A549 (cell line): ENCODE measurements around the gene PITPNC1. TPM values are rescaled to one million over a fixed set of nuclear protein-coding genes. Genes with fewer than 3 reads are reported as not detected.

ENCODE experiments used
- ATAC-seq, 2 experiments: fragments of 200-7000 bp in 1 of 2; fragments of >200 bp in 1 of 2; cut with Nextera tagmentation in 1 of 2; cut with Tn5 transposase in 1 of 2; 3 replicates each; pipeline versions ENCODE4 v1.8.0 to v1.9.1; 2018 to 2020; ENCODE audit warnings: mild to moderate bottlenecking in 1 of 2, moderate library complexity in 1 of 2
- CTCF ChIA-PET: fragments of 300-600 bp; sonication (Branson Sonifier 250); formaldehyde crosslinking; extraction: SDS; loops from one replicate; lab custom pipeline; 2021; ENCODE audit warnings: antibody characterized with exemption, inconsistent platforms; lab: Yijun Ruan, JAX
- POLR2A ChIA-PET: fragments of 350-600 bp; formaldehyde crosslinking; extraction: SDS; loops from one replicate; lab custom pipeline; 2021; ENCODE audit warnings: antibody characterized with exemption, inconsistent platforms; lab: Yijun Ruan, JAX
- DNase-seq, 2 experiments: peaks; one replicate each; pipeline versions ENCODE4 v3.0.0 to v3.0.0-alpha.2; 2011 to 2016; ENCODE audit warnings: low read depth in 1 of 2, low spot score in 1 of 2
- FAIRE-seq: peaks from 2 replicates; lab custom pipeline; 2011; peaks lifted over from hg19 to GRCh38; lab: Jason Lieb, UNC
- H3K27ac ChIP-seq, 2 experiments: fragments of >200 bp; sonication (Bioruptor Twin); formaldehyde crosslinking; 3 replicates each; pipeline ENCODE4 v1.5.1; 2016 to 2017
- H3K4me1 ChIP-seq: fragments of >200 bp; sonication (Bioruptor Twin); formaldehyde crosslinking; 3 replicates; pipeline ENCODE4 v1.6.1; 2016
- H3K4me2 ChIP-seq: fragments of >200 bp; sonication (Bioruptor Twin); formaldehyde crosslinking; 3 replicates; pipeline ENCODE4 v1.6.1; 2016
- H3K4me3 ChIP-seq: fragments of >200 bp; sonication (Bioruptor Twin); formaldehyde crosslinking; 3 replicates; pipeline ENCODE4 v1.5.1; 2016
- H3K9me3 ChIP-seq: fragments of >200 bp; sonication (Bioruptor Twin); formaldehyde crosslinking; 3 replicates; pipeline ENCODE4 v1.6.1; 2016
- BHLHE40 ChIP-seq: IDR thresholded peaks from 2 replicates; pipeline ENCODE4 v1.6.1; 2012; ENCODE audit warnings: low read depth, low read length, inconsistent platforms
- CBX8 ChIP-seq: fragments of 200-600 bp; sonication (generic); IDR thresholded peaks from 2 replicates; pipeline ENCODE4 v1.6.1; 2016
- CEBPB ChIP-seq, 2 experiments: fragments of >200 bp in 1 of 2; sonication (Bioruptor Twin) in 1 of 2; formaldehyde crosslinking in 1 of 2; IDR thresholded peaks; 2 replicates each; pipeline ENCODE4 v1.6.1; 2012 to 2016
- CHD4 ChIP-seq: fragments of 200-600 bp; sonication (generic); IDR thresholded peaks from 2 replicates; pipeline ENCODE4 v1.6.1; 2016; ENCODE audit warnings: antibody characterized with exemption, mild to moderate bottlenecking, borderline replicate concordance
- EHF ChIP-seq: fragments of 250-450 bp; sonication (Bioruptor Pico); IDR thresholded peaks from 2 replicates; pipeline ENCODE4 v1.5.0; 2020; ENCODE audit warnings: mild to moderate bottlenecking
- ESRRA ChIP-seq: fragments of 150-350 bp; IDR thresholded peaks from 2 replicates; pipeline ENCODE4 v1.6.1; 2014; ENCODE audit warnings: mild to moderate bottlenecking, low read length, borderline replicate concordance
- JUN ChIP-seq, 2 experiments: fragments of >200 bp; sonication (Bioruptor Twin); formaldehyde crosslinking; IDR thresholded peaks; 2 replicates in 1 of 2; 3 replicates in 1 of 2; pipeline ENCODE4 v1.6.1; 2016 to 2017
- JUNB ChIP-seq: fragments of >200 bp; sonication (Bioruptor Twin); formaldehyde crosslinking; IDR thresholded peaks from 2 replicates; pipeline ENCODE4 v1.6.1; 2016
- KDM5A ChIP-seq: fragments of 200-600 bp; sonication (generic); IDR thresholded peaks from 2 replicates; pipeline ENCODE4 v1.6.1; 2016; ENCODE audit warnings: antibody characterized with exemption, mild to moderate bottlenecking
- MYC ChIP-seq: IDR thresholded peaks from 2 replicates; pipeline ENCODE4 v1.6.1; 2012; ENCODE audit warnings: mild to moderate bottlenecking, inconsistent platforms, low read length, improper control_type of control experiment, borderline replicate concordance
- NFE2L2 ChIP-seq: fragments of 150-350 bp; conservative IDR thresholded peaks from 2 replicates; pipeline ENCODE4 v1.6.1; 2014; ENCODE audit warnings: low read length
- POLR2A ChIP-seq: IDR thresholded peaks from 2 replicates; pipeline ENCODE4 v1.6.1; 2012; ENCODE audit warnings: mild to moderate bottlenecking, low read length
- RAD21 ChIP-seq, 2 experiments: fragments of >200 bp in 1 of 2; sonication (Bioruptor Twin) in 1 of 2; formaldehyde crosslinking in 1 of 2; IDR thresholded peaks in 1 of 2; conservative IDR thresholded peaks in 1 of 2; 2 replicates in 1 of 2; 3 replicates in 1 of 2; pipeline ENCODE4 v1.6.1; 2012 to 2018; ENCODE audit warnings: inconsistent platforms in 1 of 2
- RCOR1 ChIP-seq: fragments of 150-350 bp; IDR thresholded peaks from 2 replicates; pipeline ENCODE4 v1.6.1; 2014; ENCODE audit warnings: antibody characterized with exemption, low read length, low read depth
- SREBF2 ChIP-seq: fragments of 450-650 bp; IDR thresholded peaks from 2 replicates; pipeline ENCODE4 v1.6.1; 2014; ENCODE audit warnings: mild to moderate bottlenecking, moderate library complexity
- USF2 ChIP-seq: fragments of 450-650 bp; IDR thresholded peaks from 2 replicates; pipeline ENCODE4 v1.6.1; 2014; ENCODE audit warnings: antibody characterized with exemption
- ZC3H11A ChIP-seq: fragments of 450-650 bp; IDR thresholded peaks from 2 replicates; pipeline ENCODE4 v1.6.1; 2014; ENCODE audit warnings: antibody characterized with exemption, mild to moderate bottlenecking
- ZNF302 ChIP-seq: fragments of 250-450 bp; sonication (Bioruptor Pico); IDR thresholded peaks from 2 replicates; pipeline ENCODE4 v1.9.0; 2021; ENCODE audit warnings: inconsistent platforms, mild to moderate bottlenecking, moderate library complexity
- ZSCAN20 ChIP-seq: fragments of 250-450 bp; sonication (Bioruptor Pico); IDR thresholded peaks from 2 replicates; pipeline ENCODE4 v1.8.0; 2022; ENCODE audit warnings: mild to moderate bottlenecking, moderate library complexity
- WGBS: methylation state at CpG from one replicate; pipeline ENCODE4 v1.1.6; 2017; ENCODE audit errors: missing lambda C conversion rate; 5-methylcytosine and 5-hydroxymethylcytosine counted together
- polyA plus RNA-seq, 4 experiments: library from polyadenylated mRNA; depleted of rRNA in 3 of 4; stranded (reverse); fragments of >200 nt; fragmentation: RNase III in 1 of 4; extraction: RNeasy Plus Mini Kit Qiagen cat#74134 plus additional on column Dnase treatment in 1 of 4; gene quantifications; 2 replicates in 3 of 4; 3 replicates in 1 of 4; pipeline ENCODE4 v1.2.3, GENCODE V29; 2011 to 2017

The PITPNC1 gene
- polyA plus RNA-seq, 2 of the 4 experiments (the other 2 are of a cell fraction): 3.7 to 11.2 TPM

GRCh38 chr17:67548693-67549092, 171.6 kb downstream of the PITPNC1 start (continued):
- TF ChIP-seq ZSCAN20 (CRISPR knock-in tag): no peak
- TF ChIP-seq, all 56 proteins: peak for 0

- FAIRE-seq: no peak
- H3K4me1 ChIP-seq: 0 out of 3 replicates have a peak, but pooled peaks cover 3% of the 10 kb centered on the region
- 89% methylated on average over 9 of the region's 9 CpGs for WGBS
- ATAC-seq: no peak
- ChIA-PET POLR2A (no interaction called here), CTCF (interaction anchor here (0.7 to 2.1 kb wide), 5 partner anchors 10 to 175 kb away, joined by 3 to 8 read pairs (median 3); no protein-coding TSS in a partner anchor)
- no peak for TF ChIP-seq NFE2L2
- TF ChIP-seq MYC: no peak
- TF ChIP-seq RCOR1: no peak
- no peak for TF ChIP-seq ZSCAN20 (CRISPR knock-in tag)
- TF ChIP-seq CHD4: no peak
- no peak for TF ChIP-seq ESRRA
- TF ChIP-seq ZNF302 (CRISPR knock-in tag): no peak
- TF ChIP-seq ZC3H11A: no peak
- no peak for TF ChIP-seq BHLHE40
- no peak for TF ChIP-seq EHF (CRISPR knock-in tag)
- no peak for DNase-seq
- no peak overlapping the region for H3K4me3 ChIP-seq
- H3K4me2 ChIP-seq: no peak overlapping the region
- no peaks in the 10 kb centered on the region for H3K9me3 ChIP-seq
- no peak overlapping the region for H3K27ac ChIP-seq
Observed at GRCh38 chr17:67549820-67550219, 172.7 kb downstream of the PITPNC1 start.

GRCh38 chr17:67554634-67555033, 177.6 kb downstream of the PITPNC1 start:
- 76% methylated on average over 6 of the region's 6 CpGs for WGBS
- no peak for FAIRE-seq
- POLR2A ChIA-PET: no interaction called here
- TF ChIP-seq SREBF2 (no peak), JUN (IDR thresholded peaks at IDR 0.05) (no peak), CBX8 (no peak), USF2 (no peak), KDM5A (no peak), RAD21 (conservative IDR thresholded peaks at IDR 0.05 in 1 of 2, IDR thresholded peaks at IDR 0.05 in 1 of 2) (no peak), JUNB (no peak), POLR2A (no peak), ZNF302 (CRISPR knock-in tag) (no peak), RCOR1 (no peak)
- TF ChIP-seq, all 56 proteins: peak for 0
- Histone ChIP-seq H3K27ac (no peak overlapping the region), H3K4me2 (no peak overlapping the region), H3K4me3 (no peak overlapping the region), H3K9me3 (no peaks in the 10 kb centered on the region), H3K4me1 (no peaks in the 10 kb centered on the region)
- CTCF ChIA-PET: no interaction called here
- DNase-seq (no peak), ATAC-seq (no peak)

- ChIA-PET CTCF (interaction anchor here (0.6 to 2.1 kb wide), 4 partner anchors 8 to 181 kb away, joined by 3 to 7 read pairs (median 4); no protein-coding TSS in a partner anchor), POLR2A (no interaction called here)
- no peaks in the 10 kb centered on the region for H3K9me3 ChIP-seq
- no peak overlapping the region for H3K4me3 ChIP-seq
- ATAC-seq (no peak), DNase-seq (no peak), FAIRE-seq (no peak)
- no peak for TF ChIP-seq CEBPB (IDR thresholded peaks at IDR 0.05)
- 94% methylated on average over 1 of the region's 1 CpG for WGBS
- H3K4me1 ChIP-seq: no peaks in the 10 kb centered on the region
- no peak overlapping the region for H3K27ac ChIP-seq
- no peak overlapping the region for H3K4me2 ChIP-seq
Observed at GRCh38 chr17:67555855-67556254, 178.8 kb downstream of the PITPNC1 start.
